GM12891 (cell line): ENCODE data around the gene MAP3K9.

ENCODE experiments used
- POLR2A ChIP-seq: IDR thresholded peaks from 2 replicates; pipeline ENCODE4 v1.6.1; 2011; ENCODE audit warnings: low read depth, low read length, control low read depth
- POLR2AphosphoS5 ChIP-seq: IDR thresholded peaks from 2 replicates; pipeline ENCODE4 v1.6.1; 2011; ENCODE audit warnings: low read depth, low read length, control low read depth
- POU2F2 ChIP-seq: IDR thresholded peaks from 2 replicates; pipeline ENCODE4 v1.6.1; 2011; ENCODE audit warnings: low read depth, mild to moderate bottlenecking, control low read depth, low read length, moderate library complexity
- TAF1 ChIP-seq: IDR thresholded peaks from 2 replicates; pipeline ENCODE4 v1.6.1; 2011; ENCODE audit warnings: low read depth, low read length, control low read depth

DNA sequence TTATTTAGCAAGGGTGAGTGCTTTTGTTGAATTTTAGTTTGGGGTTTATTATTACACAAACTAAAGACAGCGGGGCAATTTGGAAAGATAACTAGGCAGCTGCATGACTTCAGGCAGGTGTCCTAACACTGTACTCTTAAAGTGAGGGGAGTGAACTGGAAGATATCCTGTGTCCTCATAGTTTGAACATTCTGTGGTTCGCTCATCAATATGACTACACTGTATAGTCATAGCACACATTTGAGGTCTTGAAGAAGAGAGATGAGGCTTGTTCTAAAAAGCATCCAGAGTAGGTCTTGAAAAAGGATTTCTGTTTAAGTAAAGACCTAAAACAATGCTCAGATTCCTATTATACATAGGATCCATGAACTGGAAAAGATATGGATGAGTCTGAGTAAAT lies 1.7 kb upstream of the MAP3K9 start:
- TF ChIP-seq POLR2A (no peak), POU2F2 (no peak), TAF1 (no peak), POLR2AphosphoS5 (no peak)
